Prostate gland (tissue), 2 donors: ENCODE data around the gene NUMB.

Experiments
- CTCF ChIP-seq, 4 experiments: fragments of 200-600 bp in 2 of 4; fragments of 450-650 bp in 2 of 4; sonication (generic) in 2 of 4; IDR thresholded peaks; 1 replicate in 3 of 4; 2 replicates in 1 of 4; pipeline ENCODE4 v1.5.1; 2016 to 2019; ENCODE audit warnings: antibody characterized with exemption in 4 of 4, mild to moderate bottlenecking in 2 of 4, moderate library complexity in 2 of 4
- POLR2AphosphoS5 ChIP-seq: sonication (generic); formaldehyde crosslinking; IDR thresholded peaks from one replicate; pipeline ENCODE4 v1.6.1; 2017; ENCODE audit warnings: antibody characterized with exemption

- TF ChIP-seq CTCF (IDR thresholded peaks at IDR 0.05) (no peak), POLR2AphosphoS5 (no peak)
Measured at GRCh38 chr14:73313151-73313550, 145.2 kb downstream of the NUMB start.
